HG03095 (cell line): ENCODE data around the gene TBC1D32.
"Not testable (repeated sequence)": the region's sequence is repeated elsewhere in the genome, so short reads cannot be mapped to it uniquely, and the experiment has no call there.

ENCODE experiments used
- ATAC-seq: cut with Tn5 transposase; IDR thresholded peaks from one replicate; pipeline ENCODE4 v1.9.1; 2021; ENCODE audit warnings: moderate library complexity; ENCODE audit not compliant: unreplicated experiment

Gene TBC1D32

GRCh38 chr6:121334299-121335086 lies at the start of gene TBC1D32:
Gene TBC1D32, minus strand, starts transcription at chr6:121334480. Its CDS starts 50 bp downstream, at chr6:121334430.
- ATAC-seq, result peak; percentile 90

GRCh38 chr6:121383478-121383877 lies 49.2 kb upstream of the TBC1D32 start:
- ATAC-seq, result no peak

GRCh38 chr6:121382467-121383121 lies 48.3 kb upstream of the TBC1D32 start:
- no peak for ATAC-seq

GRCh38 chr6:121376411-121376810 lies 42.1 kb upstream of the TBC1D32 start:
- no peak for ATAC-seq

- not testable (repeated sequence) for ATAC-seq
These were observed 39.9 kb upstream of the TBC1D32 start for GRCh38 chr6:121374219-121374618.

- no peak for ATAC-seq
These were observed 31.5 kb upstream of the TBC1D32 start for GRCh38 chr6:121365536-121366521.

GRCh38 chr6:121356575-121356974 lies 22.3 kb upstream of the TBC1D32 start:
- no peak for ATAC-seq

- ATAC-seq, result no peak
These were observed 20.5 kb upstream of the TBC1D32 start for GRCh38 chr6:121354764-121355163.

- no peak for ATAC-seq
These were observed 18.7 kb upstream of the TBC1D32 start for GRCh38 chr6:121352941-121353340.

- no peak for ATAC-seq
These were observed 17.6 kb upstream of the TBC1D32 start for GRCh38 chr6:121351916-121352315.

- ATAC-seq, result no peak
These were observed 15.3 kb upstream of the TBC1D32 start for GRCh38 chr6:121349596-121349995.

GRCh38 chr6:121347484-121347883 lies 13.2 kb upstream of the TBC1D32 start:
- no peak for ATAC-seq

GRCh38 chr6:121344539-121344938 lies 10.3 kb upstream of the TBC1D32 start:
- no peak for ATAC-seq

GRCh38 chr6:121339639-121340226 lies 5.5 kb upstream of the TBC1D32 start:
- ATAC-seq, result no peak

GRCh38 chr6:121338956-121339355 lies 4.7 kb upstream of the TBC1D32 start:
- ATAC-seq, result no peak

GRCh38 chr6:121338366-121338765 lies 4.1 kb upstream of the TBC1D32 start:
- ATAC-seq, result no peak

GRCh38 chr6:121335087-121336008 lies 1.1 kb upstream of the TBC1D32 start:
- peak; percentile 2 for ATAC-seq

- not testable (repeated sequence) for ATAC-seq
These were observed 586 bp downstream of the TBC1D32 start for GRCh38 chr6:121333694-121334093.

- no peak for ATAC-seq
These were observed 1.1 kb downstream of the TBC1D32 start for GRCh38 chr6:121333196-121333595.

- ATAC-seq, result no peak
These were observed 3.8 kb downstream of the TBC1D32 start for GRCh38 chr6:121330516-121330915.
